Karpas-422 (cell line): Measurements from ENCODE around the gene TCF7L1. TPM values are rescaled to one million over a fixed set of nuclear protein-coding genes. Genes with fewer than 3 reads are reported as not detected.

Experiments used
- DNase-seq: peaks from one replicate; pipeline ENCODE4 v3.0.0-alpha.2; 2015
- H2AFZ ChIP-seq: fragments of 200-600 bp; sonication (generic); 2 replicates; pipeline ENCODE4 v1.6.1; 2014; ENCODE audit warnings: antibody characterized with exemption, low read length, mixed read lengths
- H3K27ac ChIP-seq: fragments of 200-600 bp; sonication (generic); 2 replicates; pipeline ENCODE4 v1.5.1; 2014; ENCODE audit warnings: mild to moderate bottlenecking, low read length, moderate library complexity
- H3K27me3 ChIP-seq: fragments of 200-600 bp; sonication (generic); 2 replicates; pipeline ENCODE4 v1.6.1; 2014; ENCODE audit warnings: low read length, mixed read lengths
- H3K36me3 ChIP-seq: fragments of 200-600 bp; sonication (generic); 2 replicates; pipeline ENCODE4 v1.6.1; 2014; ENCODE audit warnings: low read length, mixed read lengths; ENCODE audit not compliant: insufficient read depth
- H3K4me1 ChIP-seq: fragments of 200-600 bp; sonication (generic); 2 replicates; pipeline ENCODE4 v1.6.1; 2014; ENCODE audit warnings: mild to moderate bottlenecking, low read length, mixed read lengths
- H3K4me2 ChIP-seq: fragments of 200-600 bp; sonication (generic); 2 replicates; pipeline ENCODE4 v1.6.1; 2014; ENCODE audit warnings: low read length, low read depth, mild to moderate bottlenecking; ENCODE audit not compliant: poor library complexity, severe bottlenecking
- H3K4me3 ChIP-seq: fragments of 200-600 bp; sonication (generic); 2 replicates; pipeline ENCODE4 v1.5.1; 2014; ENCODE audit warnings: mild to moderate bottlenecking, antibody characterized with exemption, low read length, mixed read lengths
- H3K79me2 ChIP-seq: fragments of 200-600 bp; sonication (generic); 2 replicates; pipeline ENCODE4 v1.6.1; 2014; ENCODE audit warnings: mild to moderate bottlenecking, low read length, mixed read lengths
- H3K9ac ChIP-seq: fragments of 200-600 bp; sonication (generic); 2 replicates; pipeline ENCODE4 v1.6.0; 2014; ENCODE audit warnings: low read length
- H3K9me2 ChIP-seq: fragments of 200-600 bp; sonication (generic), shearing (Covaris generic); replicated peaks from 2 replicates; pipeline ENCODE4 v1.6.0; 2014; ENCODE audit warnings: mild to moderate bottlenecking, low read length, moderate library complexity; ENCODE audit not compliant: insufficient read depth
- H3K9me3 ChIP-seq: fragments of 300-700, 200-600 bp; sonication (generic); 2 replicates; pipeline ENCODE4 v1.6.1; 2014; ENCODE audit warnings: low read length, mixed read lengths
- H4K20me1 ChIP-seq: fragments of 200-600 bp; sonication (generic); 2 replicates; pipeline ENCODE4 v1.6.1; 2014; ENCODE audit warnings: mild to moderate bottlenecking, antibody characterized with exemption, low read length, low read depth; ENCODE audit not compliant: insufficient read depth
- total RNA-seq: library from RNA; depleted of rRNA; stranded (reverse); fragments of >200 nt; shearing (Covaris generic); gene quantifications from 2 replicates; pipeline ENCODE4 v1.2.3, GENCODE V29; 2014; ENCODE audit warnings: low replicate concordance

Gene TCF7L1
- total RNA-seq, 1 experiment from 2014 or later: not detected

DNA sequence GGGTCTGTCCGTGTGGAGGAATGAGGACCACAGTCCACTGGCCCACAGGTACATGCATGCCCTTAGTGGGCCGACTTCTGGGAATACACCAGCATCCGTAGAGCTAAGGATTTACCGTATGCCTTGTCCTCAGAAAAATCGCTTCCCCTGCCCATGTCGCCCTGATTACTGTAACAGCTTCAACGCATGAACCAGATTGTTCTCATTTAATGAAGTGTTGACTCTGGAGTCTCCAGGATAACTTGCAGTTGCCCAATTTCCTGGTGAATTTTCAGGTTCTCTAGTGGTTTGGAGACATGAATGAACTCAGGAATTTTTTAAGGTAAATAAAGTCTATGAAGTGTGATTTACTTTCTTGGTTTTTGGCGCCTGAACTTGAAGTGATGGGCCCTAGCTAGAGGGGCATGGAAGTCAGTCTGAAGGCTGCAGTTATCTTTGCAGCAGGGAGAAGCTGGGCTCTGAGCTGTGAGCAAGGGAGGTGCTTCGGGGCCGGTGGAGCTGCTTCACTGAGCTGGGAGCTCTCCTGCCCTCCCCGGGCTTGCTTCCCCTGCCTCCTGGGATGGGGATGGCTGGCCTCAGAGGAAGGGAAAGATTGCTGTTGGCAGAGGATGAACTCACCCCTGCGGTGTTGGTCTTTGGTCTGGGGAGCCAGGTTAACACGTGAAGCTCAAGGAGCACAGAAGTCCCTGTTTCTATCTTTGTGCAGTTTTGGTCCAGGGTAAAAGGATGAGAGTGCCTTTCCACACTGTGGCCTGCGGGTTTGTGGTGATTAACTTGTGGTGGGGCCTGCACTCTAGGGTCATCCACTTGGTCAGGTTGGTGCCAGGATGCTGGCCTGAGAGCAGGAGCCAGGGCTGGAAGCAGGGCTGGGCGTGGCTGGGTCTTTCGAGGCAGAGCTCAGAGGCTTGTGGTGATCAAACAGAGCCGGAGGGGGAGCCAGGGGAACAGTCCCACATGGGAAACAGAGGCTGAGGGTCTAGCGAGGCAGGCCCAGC lies 28.1 kb downstream of the TCF7L1 start:
- Histone ChIP-seq H3K9me3 (no peaks in the 10 kb centered on the region), H3K9ac (no peak overlapping the region), H3K36me3 (no peaks in the 10 kb centered on the region), H3K4me1 (no peaks in the 10 kb centered on the region), H3K27me3 (peaks cover 5% of the 10 kb centered on the region; the same call in 1 of the 2 replicates), H2AFZ (no peak overlapping the region), H3K4me2 (no peak overlapping the region), H3K27ac (no peak overlapping the region), H3K4me3 (no peak overlapping the region), H4K20me1 (no peaks in the 10 kb centered on the region), H3K9me2 (no peaks in the 10 kb centered on the region), H3K79me2 (no peaks in the 10 kb centered on the region)
- no peak for DNase-seq

DNA sequence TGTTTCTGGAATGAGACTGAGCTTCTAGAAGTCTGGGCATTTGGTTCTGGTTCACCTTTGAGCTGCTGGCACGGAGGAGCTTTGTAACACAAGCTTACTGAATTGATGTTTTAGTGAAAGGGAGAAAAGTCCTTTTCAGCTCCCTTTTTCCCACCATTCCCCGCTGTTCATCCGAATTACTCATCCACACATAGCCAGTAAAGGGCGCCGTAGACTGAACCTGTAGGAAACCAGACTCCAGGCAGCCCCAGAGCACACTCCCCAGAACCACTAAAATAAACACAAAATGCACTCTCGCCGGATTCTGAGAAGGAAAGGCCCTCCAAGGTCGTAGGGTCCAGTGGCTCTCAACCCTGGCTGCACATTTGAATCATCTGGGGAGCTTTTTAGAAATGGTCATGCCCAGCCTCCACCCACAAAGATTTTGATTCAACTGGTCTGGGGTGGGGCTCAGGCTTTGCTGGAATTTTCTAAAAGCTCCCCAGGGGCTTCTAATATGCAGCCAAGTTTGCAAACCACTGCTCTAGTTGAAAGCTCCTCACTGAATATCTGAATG lies 29.6 kb downstream of the TCF7L1 start:
- H2AFZ ChIP-seq: no peak overlapping the region
- H3K4me2 ChIP-seq: no peak overlapping the region
- no peaks in the 10 kb centered on the region for H4K20me1 ChIP-seq
- no peaks in the 10 kb centered on the region for H3K79me2 ChIP-seq
- H3K36me3 ChIP-seq: no peaks in the 10 kb centered on the region
- peaks cover 4% of the 10 kb centered on the region; the same call in 1 of the 2 replicates for H3K27me3 ChIP-seq
- H3K27ac ChIP-seq: no peak overlapping the region
- H3K9me3 ChIP-seq: no peaks in the 10 kb centered on the region
- no peak for DNase-seq
- H3K4me1 ChIP-seq: no peaks in the 10 kb centered on the region
- no peak overlapping the region for H3K4me3 ChIP-seq
- H3K9ac ChIP-seq: no peak overlapping the region
- H3K9me2 ChIP-seq: no peaks in the 10 kb centered on the region

DNA sequence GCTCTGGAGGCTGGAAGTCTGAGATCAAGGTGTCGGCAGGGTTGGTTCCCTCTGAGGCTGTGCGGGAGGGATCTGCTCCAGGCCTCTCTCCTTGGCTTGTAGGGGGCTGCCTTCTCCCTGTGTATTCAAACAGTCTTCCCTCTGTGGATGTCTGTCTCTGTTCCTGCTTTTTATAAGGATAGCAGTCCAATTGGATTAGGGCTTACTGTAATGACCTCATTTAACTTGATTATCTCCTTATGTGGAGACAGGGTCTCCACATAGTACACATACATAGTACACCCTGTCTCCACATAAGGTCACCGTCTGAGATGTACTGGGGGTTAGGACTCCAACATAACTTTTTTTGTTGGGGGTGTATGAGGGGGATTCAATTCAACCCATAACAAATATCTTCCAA lies 30.5 kb downstream of the TCF7L1 start:
- Histone ChIP-seq H3K79me2 (no peaks in the 10 kb centered on the region), H3K4me3 (no peak overlapping the region), H3K4me1 (no peaks in the 10 kb centered on the region), H3K9ac (no peak overlapping the region), H3K9me2 (no peaks in the 10 kb centered on the region), H3K27me3 (peaks cover 4% of the 10 kb centered on the region; the same call in 1 of the 2 replicates), H3K4me2 (no peak overlapping the region), H2AFZ (no peak overlapping the region), H3K27ac (no peak overlapping the region), H4K20me1 (no peaks in the 10 kb centered on the region), H3K9me3 (no peaks in the 10 kb centered on the region), H3K36me3 (no peaks in the 10 kb centered on the region)
- no peak for DNase-seq

DNA sequence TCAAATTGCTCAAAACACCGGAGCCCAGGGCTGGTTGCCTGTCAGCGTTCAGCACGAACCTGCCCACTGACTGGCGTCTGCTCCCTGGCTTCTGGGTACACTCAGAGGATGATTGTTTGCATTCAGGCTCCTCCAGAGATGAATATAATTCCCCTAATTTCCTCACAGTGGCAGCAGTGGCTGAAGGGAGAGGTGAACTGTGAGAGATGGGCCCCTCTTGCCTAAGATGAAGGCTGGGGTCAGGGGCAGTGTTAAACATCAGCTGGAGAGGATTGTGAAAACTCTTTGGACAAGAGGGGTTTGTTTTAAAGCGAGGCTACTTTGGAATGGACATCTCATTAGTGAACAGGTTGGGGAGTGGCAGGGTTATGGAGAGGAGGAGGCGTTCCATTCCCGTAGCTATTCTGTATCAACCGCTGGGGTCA lies 31.0 kb downstream of the TCF7L1 start:
- Histone ChIP-seq H3K9me3 (no peaks in the 10 kb centered on the region), H3K27ac (no peak overlapping the region), H3K79me2 (no peaks in the 10 kb centered on the region), H3K4me2 (no peak overlapping the region), H4K20me1 (no peaks in the 10 kb centered on the region), H3K4me3 (no peak overlapping the region), H2AFZ (no peak overlapping the region), H3K9ac (no peak overlapping the region), H3K27me3 (0 out of 2 replicates have a peak, but pooled peaks cover under 1% of the 10 kb centered on the region), H3K9me2 (no peaks in the 10 kb centered on the region), H3K36me3 (no peaks in the 10 kb centered on the region), H3K4me1 (no peaks in the 10 kb centered on the region)
- no peak for DNase-seq

DNA sequence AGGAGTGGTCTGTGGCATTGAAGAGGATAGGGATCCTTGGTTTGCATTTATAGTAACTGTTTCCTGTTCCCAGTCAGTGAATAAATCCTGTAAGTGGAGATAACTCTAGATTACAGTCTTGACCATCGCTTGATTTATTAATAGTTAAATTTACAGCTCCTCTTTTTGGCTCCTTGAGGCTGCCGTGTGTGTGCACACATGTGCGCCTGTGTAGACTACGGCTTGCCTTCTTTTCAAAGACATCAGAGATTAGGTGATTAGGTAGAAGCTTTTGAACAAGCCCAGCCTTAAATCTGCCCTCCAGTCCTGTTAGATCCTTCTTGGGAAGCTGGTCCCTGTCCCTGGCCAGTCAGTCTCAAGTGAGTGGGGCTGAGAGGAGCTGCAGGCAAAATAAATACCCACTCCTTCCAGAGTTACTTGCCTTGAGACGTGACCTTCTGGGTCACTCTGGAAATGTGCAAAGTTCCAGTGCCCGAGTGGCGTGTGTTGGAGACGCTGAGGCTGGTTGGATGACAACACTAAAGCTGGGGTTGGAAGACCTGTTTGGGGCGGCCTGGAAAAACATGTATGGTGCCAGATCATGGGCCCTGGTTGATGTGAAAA lies 32.0 kb downstream of the TCF7L1 start:
- Histone ChIP-seq H3K9me2 (no peaks in the 10 kb centered on the region), H3K27ac (no peak overlapping the region), H3K4me2 (no peak overlapping the region), H4K20me1 (no peaks in the 10 kb centered on the region), H3K4me3 (no peak overlapping the region), H3K9ac (no peak overlapping the region), H3K4me1 (no peaks in the 10 kb centered on the region), H3K36me3 (no peaks in the 10 kb centered on the region), H3K9me3 (no peaks in the 10 kb centered on the region), H2AFZ (no peak overlapping the region), H3K79me2 (no peaks in the 10 kb centered on the region), H3K27me3 (no peaks in the 10 kb centered on the region)
- DNase-seq: no peak

DNA sequence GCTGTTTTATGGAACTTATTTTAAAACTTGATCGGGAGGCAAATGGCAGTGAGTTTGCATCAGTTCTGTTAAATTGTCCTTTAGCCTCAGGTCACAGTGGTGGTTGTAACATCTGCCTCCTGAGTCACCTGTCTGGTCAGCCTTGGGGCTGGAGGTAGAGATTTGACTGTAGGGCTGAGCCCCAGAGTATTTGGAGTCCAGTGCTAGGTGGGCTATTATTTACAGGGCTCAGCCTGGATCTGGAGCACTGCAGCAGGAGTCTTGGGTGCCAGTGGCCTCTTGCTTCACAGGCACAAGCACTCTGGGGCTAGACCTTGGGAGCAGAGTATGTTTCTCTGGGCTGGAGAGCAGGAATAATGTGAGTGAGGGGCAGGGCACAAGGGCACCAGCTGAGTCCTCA lies 32.8 kb downstream of the TCF7L1 start:
- Histone ChIP-seq H3K9ac (no peak overlapping the region), H3K27ac (no peak overlapping the region), H2AFZ (no peak overlapping the region), H3K4me2 (no peak overlapping the region), H3K9me3 (peaks cover 3% of the 10 kb centered on the region; the same call in 1 of the 2 replicates), H4K20me1 (no peaks in the 10 kb centered on the region), H3K4me3 (no peak overlapping the region), H3K4me1 (no peaks in the 10 kb centered on the region), H3K36me3 (no peaks in the 10 kb centered on the region), H3K27me3 (no peaks in the 10 kb centered on the region; the same call in 1 of the 2 replicates), H3K9me2 (no peaks in the 10 kb centered on the region), H3K79me2 (no peaks in the 10 kb centered on the region)
- no peak for DNase-seq

DNA sequence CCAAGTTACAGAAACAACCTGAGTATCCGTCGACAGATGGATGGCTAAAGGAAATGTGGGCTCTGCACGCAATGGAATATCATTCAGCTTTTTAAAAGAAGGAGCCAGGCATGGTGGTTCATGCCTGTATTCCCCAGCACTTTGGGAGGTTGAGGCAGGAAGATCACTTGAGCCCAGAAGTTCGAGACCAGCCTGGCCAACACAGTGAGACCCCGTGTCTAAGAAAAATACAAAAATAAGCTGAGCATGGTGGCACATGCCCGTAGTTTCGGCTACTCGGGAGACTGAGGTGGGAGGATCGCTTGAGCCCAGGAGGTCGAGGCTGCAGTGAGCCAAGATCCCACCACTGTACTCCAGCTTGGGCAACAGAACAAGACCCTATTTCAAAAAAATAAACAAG lies 34.3 kb downstream of the TCF7L1 start:
- Histone ChIP-seq H3K4me1 (no peaks in the 10 kb centered on the region), H4K20me1 (no peaks in the 10 kb centered on the region), H3K9ac (no peak overlapping the region), H3K27me3 (peaks cover 5% of the 10 kb centered on the region; the same call in 1 of the 2 replicates), H2AFZ (no peak overlapping the region), H3K27ac (no peak overlapping the region), H3K79me2 (no peaks in the 10 kb centered on the region), H3K4me3 (no peak overlapping the region), H3K9me2 (no peaks in the 10 kb centered on the region), H3K4me2 (no peak overlapping the region), H3K9me3 (peaks cover 3% of the 10 kb centered on the region; the same call in 1 of the 2 replicates), H3K36me3 (no peaks in the 10 kb centered on the region)
- DNase-seq: no peak

DNA sequence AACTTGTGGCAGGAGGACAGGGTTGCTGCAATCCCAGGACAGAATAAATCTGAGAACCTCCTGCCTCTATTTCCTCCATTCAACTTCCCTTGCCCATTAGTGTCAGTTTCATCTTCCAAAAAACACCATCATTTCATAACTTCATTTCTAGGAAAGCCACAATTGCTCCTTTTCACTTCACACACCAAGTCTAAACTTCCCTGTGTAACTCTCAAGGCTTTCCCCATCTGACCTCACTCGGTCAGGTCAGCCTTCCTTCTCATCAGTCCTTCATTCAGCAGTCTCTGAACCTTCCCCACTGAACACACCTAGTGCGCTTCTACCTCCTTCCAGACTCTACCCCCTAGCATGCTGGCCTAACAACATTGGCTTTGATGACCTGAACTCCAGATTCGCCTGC lies 35.8 kb downstream of the TCF7L1 start:
- Histone ChIP-seq H3K9me2 (no peaks in the 10 kb centered on the region), H3K27ac (no peak overlapping the region), H3K79me2 (no peaks in the 10 kb centered on the region), H3K9ac (no peak overlapping the region), H3K9me3 (peaks cover 3% of the 10 kb centered on the region; the same call in 1 of the 2 replicates), H3K36me3 (no peaks in the 10 kb centered on the region), H3K4me1 (no peaks in the 10 kb centered on the region), H2AFZ (no peak overlapping the region), H3K4me3 (no peak overlapping the region), H3K4me2 (no peak overlapping the region), H4K20me1 (no peaks in the 10 kb centered on the region), H3K27me3 (peaks cover 5% of the 10 kb centered on the region; the same call in 1 of the 2 replicates)
- no peak for DNase-seq
